H9 (cell line): Measurements from ENCODE around the gene COX6A1. TPM values are rescaled to one million over a fixed set of nuclear protein-coding genes. Genes with fewer than 3 reads are reported as not detected.
A peak's percentile ranks its signal among the peaks of the same experiment; 100 is the strongest.

Experiments
- DNase-seq: peaks from one replicate; pipeline ENCODE4 v3.0.0-alpha.2; 2017
- H2AFZ ChIP-seq: one replicate; pipeline ENCODE4 v1.6.1; 2013; ENCODE audit warnings: mild to moderate bottlenecking, low read length, control low read depth, moderate library complexity
- H2AK5ac ChIP-seq: 2 replicates; pipeline ENCODE4 v1.6.1; 2013; ENCODE audit warnings: low read length, control low read depth, mixed read lengths; ENCODE audit not compliant: insufficient read length
- H2BK120ac ChIP-seq: one replicate; pipeline ENCODE4 v1.6.1; 2013; ENCODE audit warnings: low read depth, mild to moderate bottlenecking, low read length, control low read depth, inconsistent platforms; ENCODE audit not compliant: poor library complexity, severe bottlenecking
- H2BK12ac ChIP-seq: 2 replicates; pipeline ENCODE4 v1.6.1; 2013; ENCODE audit warnings: low read length, control low read depth, mixed read lengths, low read depth; ENCODE audit not compliant: insufficient read length
- H2BK15ac ChIP-seq: 2 replicates; pipeline ENCODE4 v1.6.1; 2013; ENCODE audit warnings: low read depth, low read length, control low read depth
- H2BK20ac ChIP-seq: one replicate; pipeline ENCODE4 v1.6.1; 2013; ENCODE audit warnings: low read depth, mild to moderate bottlenecking, low read length, control low read depth, inconsistent platforms; ENCODE audit not compliant: poor library complexity, severe bottlenecking
- H2BK5ac ChIP-seq: 2 replicates; pipeline ENCODE4 v1.6.1; 2013; ENCODE audit warnings: low read length, control low read depth, mixed read lengths; ENCODE audit not compliant: insufficient read length
- H3K14ac ChIP-seq: 2 replicates; pipeline ENCODE4 v1.6.1; 2013; ENCODE audit warnings: low read length, control low read depth; ENCODE audit not compliant: insufficient read depth
- H3K18ac ChIP-seq: 2 replicates; pipeline ENCODE4 v1.6.1; 2013; ENCODE audit warnings: low read depth, mild to moderate bottlenecking, mixed read lengths, low read length, control low read depth; ENCODE audit not compliant: insufficient read length
- H3K23ac ChIP-seq: 2 replicates; pipeline ENCODE4 v1.6.1; 2013; ENCODE audit warnings: low read length, control low read depth, mixed read lengths, low read depth; ENCODE audit not compliant: insufficient read length
- H3K23me2 ChIP-seq: 2 replicates; pipeline ENCODE4 v1.6.1; 2013; ENCODE audit warnings: low read depth, mild to moderate bottlenecking, mixed read lengths, low read length, control low read depth; ENCODE audit not compliant: insufficient read length, poor library complexity, severe bottlenecking
- H3K27ac ChIP-seq: 2 replicates; pipeline ENCODE4 v1.5.1; 2013; ENCODE audit warnings: low read length, control low read depth, mixed read lengths, low read depth; ENCODE audit not compliant: insufficient read length
- H3K27me3 ChIP-seq: 2 replicates; pipeline ENCODE4 v1.6.1; 2013; ENCODE audit warnings: low read length, control low read depth, inconsistent platforms; ENCODE audit not compliant: insufficient read depth
- H3K4ac ChIP-seq: 2 replicates; pipeline ENCODE4 v1.6.1; 2013; ENCODE audit warnings: low read depth, mild to moderate bottlenecking, control low read depth, inconsistent platforms, low read length, moderate library complexity
- H3K4me1 ChIP-seq: 2 replicates; pipeline ENCODE4 v1.6.1; 2013; ENCODE audit warnings: low read length, control low read depth, inconsistent platforms; ENCODE audit not compliant: insufficient read depth
- H3K4me2 ChIP-seq: 2 replicates; pipeline ENCODE4 v1.6.1; 2013; ENCODE audit warnings: low read length, control low read depth, mixed read lengths; ENCODE audit not compliant: insufficient read length, insufficient read depth
- H3K56ac ChIP-seq: 2 replicates; pipeline ENCODE4 v1.6.1; 2013; ENCODE audit warnings: low read depth, mild to moderate bottlenecking, mixed read lengths, low read length, control low read depth; ENCODE audit not compliant: insufficient read length
- H3K79me1 ChIP-seq: 2 replicates; pipeline ENCODE4 v1.6.1; 2013; ENCODE audit warnings: low read depth, mild to moderate bottlenecking, moderate library complexity, low read length, control low read depth, inconsistent platforms; ENCODE audit not compliant: insufficient read depth, poor library complexity, severe bottlenecking
- H3K79me2 ChIP-seq: 2 replicates; pipeline ENCODE4 v1.6.1; 2013; ENCODE audit warnings: low read length, control low read depth, inconsistent platforms; ENCODE audit not compliant: insufficient read depth
- H3K9ac ChIP-seq: 2 replicates; pipeline ENCODE4 v1.6.1; 2013; ENCODE audit warnings: low read length, control low read depth, mixed read lengths; ENCODE audit not compliant: insufficient read length; ENCODE audit errors: extremely low read depth
- H3K9me3 ChIP-seq: one replicate; pipeline ENCODE4 v1.6.1; 2013; ENCODE audit warnings: low read depth, low read length, inconsistent platforms; ENCODE audit not compliant: control insufficient read depth
- H3T11ph ChIP-seq: one replicate; pipeline ENCODE4 v1.6.1; 2013; ENCODE audit warnings: mild to moderate bottlenecking, low read length, control low read depth, inconsistent platforms
- H4K20me1 ChIP-seq: one replicate; pipeline ENCODE4 v1.6.1; 2013; ENCODE audit not compliant: control insufficient read depth, insufficient read length, insufficient read depth
- H4K5ac ChIP-seq: 2 replicates; pipeline ENCODE4 v1.6.1; 2013; ENCODE audit warnings: low read depth, mild to moderate bottlenecking, mixed read lengths, low read length, control low read depth; ENCODE audit not compliant: insufficient read length
- H4K8ac ChIP-seq: replicated peaks from 2 replicates; pipeline ENCODE4 v1.6.1; 2013; ENCODE audit warnings: low read length, control low read depth, mixed read lengths, low read depth; ENCODE audit not compliant: insufficient read length
- H4K91ac ChIP-seq: 2 replicates; pipeline ENCODE4 v1.6.1; 2013; ENCODE audit warnings: low read depth, mild to moderate bottlenecking, moderate library complexity, mixed read lengths, low read length, control low read depth; ENCODE audit not compliant: insufficient read length
- H3K27ac Mint-ChIP-seq, 3 experiments: 2 replicates in 2 of 3; 3 replicates in 1 of 3; pipeline ENCODE4 v1.8.0; 2020 to 2021; ENCODE audit warnings: mixed read lengths in 3 of 3, mild to moderate bottlenecking in 1 of 3, moderate library complexity in 1 of 3
- H3K27me3 Mint-ChIP-seq: 2 replicates; pipeline ENCODE4 v1.8.0; 2021; ENCODE audit warnings: low read depth, mild to moderate bottlenecking, moderate library complexity, mixed read lengths
- H3K36me3 Mint-ChIP-seq, 3 experiments: 2 replicates in 2 of 3; 3 replicates in 1 of 3; pipeline ENCODE4 v1.8.0; 2020 to 2021; ENCODE audit warnings: low read depth in 3 of 3, mixed read lengths in 3 of 3; ENCODE audit not compliant: insufficient read depth in 1 of 3
- H3K4me1 Mint-ChIP-seq, 2 experiments: 2 replicates each; pipeline ENCODE4 v1.8.0; 2020; ENCODE audit warnings: mixed read lengths in 2 of 2
- H3K4me3 Mint-ChIP-seq, 2 experiments: 2 replicates in 1 of 2; 3 replicates in 1 of 2; pipeline ENCODE4 v1.8.0; 2020 to 2021; ENCODE audit warnings: mild to moderate bottlenecking in 2 of 2, mixed read lengths in 2 of 2, moderate library complexity in 1 of 2
- H3K9me3 Mint-ChIP-seq, 2 experiments: 2 replicates in 1 of 2; 3 replicates in 1 of 2; pipeline ENCODE4 v1.8.0; 2020; ENCODE audit warnings: mild to moderate bottlenecking in 2 of 2, mixed read lengths in 2 of 2, moderate library complexity in 1 of 2
- CTCF ChIP-seq: fragments of 200-600 bp; sonication (generic); conservative IDR thresholded peaks from 3 replicates; pipeline ENCODE4 v1.8.0; 2021; ENCODE audit warnings: antibody characterized with exemption, mild to moderate bottlenecking
- WGBS: extraction: QIAGEN DNeasy Blood & Tissue Kit; methylation state at CpG from one replicate; pipeline ENCODE4 v1.1.7; 2013; ENCODE audit warnings: missing lambda C conversion rate, low lambda C conversion rate, mixed read lengths; ENCODE audit not compliant: insufficient read length; ENCODE audit errors: extremely low coverage; 5-methylcytosine and 5-hydroxymethylcytosine counted together
- total RNA-seq: library from RNA; stranded (reverse); gene quantifications from 2 replicates; pipeline ENCODE4 v1.2.1, GENCODE V29; 2021

The COX6A1 gene
- total RNA-seq, 1 experiment from 2014 or later = 415 TPM

GRCh38 chr12:120466560-120467315, 28.8 kb downstream of the COX6A1 start:
- Mint-ChIP-seq H3K27me3 (no peaks in the 10 kb centered on the region), H3K27ac (peak overlapping the region in 2 of 3 experiments; percentile 83; a peak in 3 of 7 replicates), H3K4me3 (peak overlapping the region; percentile 4 to 52; a peak in 2 of 5 replicates), H3K4me1 (peaks cover 17 to 24% of the 10 kb centered on the region in 2 experiments), H3K36me3 (peaks cover 44 to 61% (median 55%) of the 10 kb centered on the region in 3 experiments), H3K9me3 (no peaks in the 10 kb centered on the region)
- H4K91ac ChIP-seq = no peak overlapping the region
- H2BK20ac ChIP-seq = no peak overlapping the region
- H3T11ph ChIP-seq = no peak overlapping the region
- no peak overlapping the region for H3K18ac ChIP-seq
- peaks cover 7% of the 10 kb centered on the region for H3K23me2 ChIP-seq
- no peak overlapping the region for H3K56ac ChIP-seq
- no peak overlapping the region for H2AFZ ChIP-seq
- H2BK5ac ChIP-seq = no peak overlapping the region
- H4K20me1 ChIP-seq = no peaks in the 10 kb centered on the region
- H3K9me3 ChIP-seq = no peaks in the 10 kb centered on the region
- no peak overlapping the region for H3K9ac ChIP-seq
- H3K27ac ChIP-seq = no peak overlapping the region
- no peak overlapping the region for H3K23ac ChIP-seq
- H3K79me2 ChIP-seq = peaks cover 11% of the 10 kb centered on the region; the same call in 1 of the 2 replicates
- H2BK15ac ChIP-seq = no peak overlapping the region
- H3K14ac ChIP-seq = no peak overlapping the region
- no peak overlapping the region for H4K5ac ChIP-seq
- TF ChIP-seq CTCF = peak; percentile 73
- no peak overlapping the region for H2AK5ac ChIP-seq
- H2BK120ac ChIP-seq = no peak overlapping the region
- H4K8ac ChIP-seq = no peak overlapping the region
- no peak overlapping the region for H3K4ac ChIP-seq
- no peak overlapping the region for H2BK12ac ChIP-seq
- WGBS = no CpG with 5 or more reads among the region's 8 CpGs
- peaks cover 3% of the 10 kb centered on the region for H3K79me1 ChIP-seq
- no peaks in the 10 kb centered on the region for H3K27me3 ChIP-seq
- H3K4me2 ChIP-seq = no peak overlapping the region
- no peaks in the 10 kb centered on the region for H3K4me1 ChIP-seq
- peak; percentile 72 for DNase-seq
